Neural crest cell (in vitro differentiated cells): ENCODE data around the gene FGFBP3. TPM values are rescaled to one million over a fixed set of nuclear protein-coding genes. Genes with fewer than 3 reads are reported as not detected.
A peak's percentile ranks its signal among the peaks of the same experiment; 100 is the strongest.
"Not testable (repeated sequence)": the region's sequence is repeated elsewhere in the genome, so short reads cannot be mapped to it uniquely, and the experiment has no call there.

ENCODE experiments used
- DNase-seq: peaks from one replicate; pipeline ENCODE4 v3.0.0; 2021; ENCODE audit warnings: low read depth, mixed read lengths, low spot score
- H3K27ac Mint-ChIP-seq: one replicate; pipeline ENCODE4 v1.8.0; 2021; ENCODE audit warnings: mild to moderate bottlenecking, mixed read lengths; ENCODE audit not compliant: unreplicated experiment
- H3K27me3 Mint-ChIP-seq: 2 replicates; pipeline ENCODE4 v1.8.0; 2021; ENCODE audit warnings: low read depth, mild to moderate bottlenecking, mixed read lengths
- H3K36me3 Mint-ChIP-seq: 2 replicates; pipeline ENCODE4 v1.8.0; 2021; ENCODE audit warnings: low read depth, mild to moderate bottlenecking, mixed read lengths
- H3K4me1 Mint-ChIP-seq: 2 replicates; pipeline ENCODE4 v1.8.0; 2021; ENCODE audit warnings: mixed read lengths
- H3K4me3 Mint-ChIP-seq: one replicate; pipeline ENCODE4 v1.8.0; 2021; ENCODE audit warnings: mild to moderate bottlenecking, mixed read lengths
- H3K9me3 Mint-ChIP-seq: 2 replicates; pipeline ENCODE4 v1.8.0; 2021; ENCODE audit warnings: mixed read lengths
- total RNA-seq: library from RNA; stranded (reverse); gene quantifications from 2 replicates; pipeline ENCODE4 v1.2.1, GENCODE V29; 2021
- TF ChIP-seq, protein P1 (sequence below): fragments of 200-600 bp; sonication (generic); conservative IDR thresholded peaks from 2 replicates; pipeline ENCODE4 v1.5.0; 2021; ENCODE audit warnings: antibody characterized with exemption, mild to moderate bottlenecking

Gene FGFBP3
- total RNA-seq, 1 donor from 2014 or later = 420 TPM

DNA sequence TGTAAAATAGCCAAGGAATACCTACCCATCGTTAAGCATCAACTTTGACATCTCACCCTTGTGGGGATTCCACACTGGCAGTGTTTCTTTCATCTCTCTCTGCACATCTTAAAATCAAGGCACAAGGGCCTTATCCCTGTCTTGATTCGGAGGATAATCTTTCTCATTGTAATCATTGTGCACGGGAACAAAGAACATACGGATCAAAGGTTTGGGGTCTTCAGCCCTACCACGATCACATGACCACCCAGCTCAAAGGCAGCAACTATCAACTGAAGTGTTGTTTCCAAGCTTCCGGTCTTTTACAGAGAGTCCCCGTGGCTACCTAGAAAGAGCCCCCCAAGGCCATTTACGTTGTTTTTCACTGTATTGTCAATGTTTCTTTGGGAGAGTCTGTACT lies 11.9 kb downstream of the FGFBP3 start:
- DNase-seq = no peak
- Mint-ChIP-seq H3K4me3 (peak overlapping the region; percentile 36), H3K27ac (peak overlapping the region; percentile 90), H3K36me3 (peaks cover 11% of the 10 kb centered on the region), H3K4me1 (peaks cover 64% of the 10 kb centered on the region), H3K9me3 (peaks cover 6% of the 10 kb centered on the region), H3K27me3 (no peaks in the 10 kb centered on the region)
- TF ChIP-seq, protein P1, sequence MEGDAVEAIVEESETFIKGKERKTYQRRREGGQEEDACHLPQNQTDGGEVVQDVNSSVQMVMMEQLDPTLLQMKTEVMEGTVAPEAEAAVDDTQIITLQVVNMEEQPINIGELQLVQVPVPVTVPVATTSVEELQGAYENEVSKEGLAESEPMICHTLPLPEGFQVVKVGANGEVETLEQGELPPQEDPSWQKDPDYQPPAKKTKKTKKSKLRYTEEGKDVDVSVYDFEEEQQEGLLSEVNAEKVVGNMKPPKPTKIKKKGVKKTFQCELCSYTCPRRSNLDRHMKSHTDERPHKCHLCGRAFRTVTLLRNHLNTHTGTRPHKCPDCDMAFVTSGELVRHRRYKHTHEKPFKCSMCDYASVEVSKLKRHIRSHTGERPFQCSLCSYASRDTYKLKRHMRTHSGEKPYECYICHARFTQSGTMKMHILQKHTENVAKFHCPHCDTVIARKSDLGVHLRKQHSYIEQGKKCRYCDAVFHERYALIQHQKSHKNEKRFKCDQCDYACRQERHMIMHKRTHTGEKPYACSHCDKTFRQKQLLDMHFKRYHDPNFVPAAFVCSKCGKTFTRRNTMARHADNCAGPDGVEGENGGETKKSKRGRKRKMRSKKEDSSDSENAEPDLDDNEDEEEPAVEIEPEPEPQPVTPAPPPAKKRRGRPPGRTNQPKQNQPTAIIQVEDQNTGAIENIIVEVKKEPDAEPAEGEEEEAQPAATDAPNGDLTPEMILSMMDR = no peak

DNA sequence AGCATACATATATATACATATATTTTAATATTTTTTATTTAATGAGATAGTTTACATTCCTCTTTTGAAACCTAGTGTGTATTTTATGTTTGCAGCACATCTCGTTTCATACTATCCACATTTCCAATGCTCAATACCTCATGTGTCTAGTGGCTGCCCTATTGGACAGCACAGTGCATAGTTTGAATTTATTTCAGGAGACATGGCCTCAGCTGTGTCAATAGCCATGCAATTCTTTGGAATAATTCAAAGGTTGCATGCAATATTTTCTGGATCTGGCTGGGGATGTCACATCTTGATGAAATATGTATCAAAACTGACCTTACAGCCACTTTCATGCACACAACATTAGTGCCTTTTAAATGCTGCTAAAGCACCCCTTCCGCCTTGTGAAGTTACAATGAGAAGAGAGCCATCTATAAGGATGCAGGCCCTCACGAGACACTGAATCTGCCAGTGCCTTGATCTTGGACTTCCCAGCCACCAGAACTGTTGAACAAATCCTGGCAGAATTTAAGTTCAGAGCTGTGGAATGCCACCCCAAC lies 13.0 kb downstream of the FGFBP3 start:
- no peak for DNase-seq
- H3K36me3 Mint-ChIP-seq = peaks cover 6% of the 10 kb centered on the region
- H3K27ac Mint-ChIP-seq = peak overlapping the region; percentile 90
- TF ChIP-seq, protein P1 = no peak
- H3K9me3 Mint-ChIP-seq = peaks cover 6% of the 10 kb centered on the region
- peak overlapping the region; percentile 36 for H3K4me3 Mint-ChIP-seq
- H3K4me1 Mint-ChIP-seq = peaks cover 61% of the 10 kb centered on the region
- H3K27me3 Mint-ChIP-seq = no peaks in the 10 kb centered on the region

DNA sequence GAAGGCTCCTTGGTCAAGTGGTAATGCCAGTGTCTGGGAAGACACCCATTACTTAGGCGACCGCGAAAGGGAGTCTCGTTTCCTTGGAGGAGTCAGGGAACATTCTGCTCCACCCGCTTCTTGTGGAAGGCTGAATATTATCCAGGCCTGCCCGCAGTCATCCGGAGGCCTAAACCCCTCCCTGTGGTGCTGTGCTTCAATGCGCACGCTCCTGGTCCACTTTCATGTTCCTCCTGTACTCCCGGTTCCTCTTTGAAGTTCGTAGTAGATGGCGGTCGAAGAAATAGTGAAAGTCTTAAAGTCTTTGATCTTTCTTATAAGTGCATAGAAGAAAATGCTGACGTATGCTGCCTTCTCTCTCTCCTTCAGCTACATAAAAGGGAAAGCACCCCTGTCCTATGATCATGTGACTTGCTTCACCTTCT lies 15.0 kb downstream of the FGFBP3 start:
- H3K9me3 Mint-ChIP-seq, DNase-seq: not testable (repeated sequence)

DNA sequence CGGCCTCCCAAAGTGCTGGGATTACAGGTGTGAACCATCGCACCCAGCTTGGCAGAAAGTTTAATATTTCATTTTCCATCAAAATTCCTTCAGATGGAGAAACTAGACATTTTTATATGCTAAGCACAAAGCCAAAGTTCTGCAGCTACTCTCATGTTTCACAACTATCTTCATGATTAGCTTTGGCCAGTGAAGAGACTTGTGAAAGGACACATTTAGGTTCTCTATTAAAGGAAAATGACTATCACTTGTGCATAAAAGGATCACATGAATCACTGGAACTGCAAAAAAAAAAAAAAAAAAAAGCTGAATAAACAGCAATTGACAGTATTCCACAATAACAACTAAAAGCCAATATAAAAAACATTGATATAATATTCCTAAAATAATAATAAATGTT lies 16.2 kb downstream of the FGFBP3 start:
- Mint-ChIP-seq H3K36me3 (no peaks in the 10 kb centered on the region), H3K4me3 (no peak overlapping the region), H3K27ac (no peak overlapping the region), H3K4me1 (peaks cover 66% of the 10 kb centered on the region), H3K9me3 (peaks cover 3% of the 10 kb centered on the region), H3K27me3 (no peaks in the 10 kb centered on the region)
- no peak for DNase-seq
- TF ChIP-seq, protein P1 = no peak

More for the DNA sequence above, 15.0 kb downstream of the FGFBP3 start:
- not testable (repeated sequence) for H3K36me3 Mint-ChIP-seq, H3K27me3 Mint-ChIP-seq
- Mint-ChIP-seq H3K27ac (peak overlapping the region; percentile 87), H3K4me1 (peaks cover 68% of the 10 kb centered on the region), H3K4me3 (peak overlapping the region; percentile 32)

DNA sequence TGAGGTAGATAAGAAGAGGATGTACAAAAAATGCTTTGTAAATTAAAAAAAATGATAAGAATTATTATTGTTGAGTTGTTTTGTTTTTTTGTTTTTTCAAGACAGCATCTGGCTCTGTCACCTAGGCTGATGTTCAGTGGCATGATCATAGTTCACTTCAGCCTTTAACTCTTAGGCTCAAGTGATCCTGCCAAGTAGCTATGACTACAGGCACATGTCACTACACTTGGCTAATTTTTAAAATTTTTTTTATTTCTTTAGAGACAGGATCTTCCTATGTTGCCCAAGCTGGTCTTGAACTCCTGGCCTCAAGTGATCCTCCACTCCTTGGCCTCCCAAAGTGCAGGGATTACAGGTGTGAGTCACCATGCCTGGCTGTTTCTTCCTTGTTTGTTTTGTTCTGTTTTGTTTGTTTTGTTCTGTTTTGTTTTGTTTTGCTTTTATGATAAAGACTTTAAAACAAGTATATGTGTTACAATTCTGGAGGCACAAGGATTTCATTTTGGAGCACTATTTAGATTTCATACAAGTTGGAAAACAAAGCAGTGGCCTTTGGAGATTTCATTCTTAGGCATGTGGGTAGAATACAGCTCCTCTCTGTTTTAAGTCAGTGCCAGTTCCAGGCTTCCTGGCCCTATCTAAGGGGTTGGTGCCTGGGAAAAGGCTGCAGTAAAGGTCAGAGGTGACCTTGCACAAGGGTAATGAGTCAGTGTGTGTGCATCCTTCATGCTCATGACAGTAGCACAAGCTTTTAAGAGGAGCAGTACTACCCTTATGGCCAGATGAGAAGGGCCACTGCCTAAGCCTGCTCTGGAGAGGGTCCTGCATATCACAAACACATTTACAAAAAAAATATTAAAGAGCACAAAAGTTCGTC lies 17.9 kb downstream of the FGFBP3 start:
- Mint-ChIP-seq H3K27ac (peak overlapping the region; percentile 92), H3K36me3 (no peaks in the 10 kb centered on the region), H3K9me3 (peaks cover 3% of the 10 kb centered on the region), H3K4me1 (peaks cover 60% of the 10 kb centered on the region), H3K27me3 (no peaks in the 10 kb centered on the region), H3K4me3 (peak overlapping the region; percentile 42)
- no peak for DNase-seq
- TF ChIP-seq, protein P1 = no peak
